Forelimb muscle (tissue), 1 donor: ENCODE data around the gene SCAMP2. TPM values are rescaled to one million over a fixed set of nuclear protein-coding genes. Genes with fewer than 3 reads are reported as not detected.

Experiments
- DNase-seq: peaks from one replicate; pipeline ENCODE4 v3.0.0-alpha.2; 2013; ENCODE audit warnings: low read depth
- polyA plus RNA-seq: library from polyadenylated mRNA; unstranded; fragments of 120-200 nt; gene quantifications from one replicate; pipeline ENCODE4 v1.2.1, GENCODE V29; 2013; ENCODE audit not compliant: insufficient read length

The SCAMP2 gene
- polyA plus RNA-seq, 1 donor: 48.0 TPM

- no peak for DNase-seq
Measured at GRCh38 chr15:74839526-74840395, 33.4 kb downstream of the SCAMP2 start.

GRCh38 chr15:74838746-74839525 lies 34.2 kb downstream of the SCAMP2 start:
- DNase-seq: no peak

- no peak for DNase-seq
Measured at GRCh38 chr15:74838137-74838516, 35.0 kb downstream of the SCAMP2 start.

GRCh38 chr15:74837482-74838136 lies 35.6 kb downstream of the SCAMP2 start:
- no peak for DNase-seq

GRCh38 chr15:74836846-74837245 lies 36.3 kb downstream of the SCAMP2 start:
- no peak for DNase-seq

GRCh38 chr15:74835312-74835823 lies 37.8 kb downstream of the SCAMP2 start:
- DNase-seq: no peak

GRCh38 chr15:74833376-74834107 lies 39.6 kb downstream of the SCAMP2 start:
- DNase-seq: no peak

- no peak for DNase-seq
Measured at GRCh38 chr15:74832826-74833225, 40.3 kb downstream of the SCAMP2 start.

- no peak for DNase-seq
Measured at GRCh38 chr15:74831813-74832495, 41.2 kb downstream of the SCAMP2 start.

GRCh38 chr15:74830868-74831267 lies 42.3 kb downstream of the SCAMP2 start:
- no peak for DNase-seq

GRCh38 chr15:74829991-74830390 lies 43.2 kb downstream of the SCAMP2 start:
- DNase-seq: no peak

- no peak for DNase-seq
Measured at GRCh38 chr15:74829486-74829885, 43.7 kb downstream of the SCAMP2 start.

- DNase-seq: no peak
Measured at GRCh38 chr15:74828835-74829234, 44.3 kb downstream of the SCAMP2 start.

GRCh38 chr15:74827614-74828013 lies 45.6 kb downstream of the SCAMP2 start:
- DNase-seq: no peak

GRCh38 chr15:74826921-74827320 lies 46.2 kb downstream of the SCAMP2 start:
- DNase-seq: no peak

GRCh38 chr15:74826364-74826819 lies 46.8 kb downstream of the SCAMP2 start, which contains the start of gene CPLX3:
TSS of gene CPLX3 (plus strand) at chr15:74826627. CDS start at chr15:74826704, 77 bp downstream.
- no peak for DNase-seq

- no peak for DNase-seq
Measured at GRCh38 chr15:74825866-74826265, 47.3 kb downstream of the SCAMP2 start.

- DNase-seq: no peak
Measured at GRCh38 chr15:74824976-74825375, 48.2 kb downstream of the SCAMP2 start.

- DNase-seq: no peak
Measured at GRCh38 chr15:74823324-74823723, 49.8 kb downstream of the SCAMP2 start.

GRCh38 chr15:74822233-74822632 lies 50.9 kb downstream of the SCAMP2 start:
- DNase-seq: no peak

- DNase-seq: no peak
Measured at GRCh38 chr15:74821790-74822158, 51.4 kb downstream of the SCAMP2 start.
